ENCODE measurements around the gene STARD7. TPM values are rescaled to one million over a fixed set of nuclear protein-coding genes. Genes with fewer than 3 reads are reported as not detected.
"Not testable (repeated sequence)": the region's sequence is repeated elsewhere in the genome, so short reads cannot be mapped to it uniquely, and the experiment has no call there.

The STARD7 gene
- polyA plus RNA-seq, 1 donor (not counting 4 experiments of a cell fraction or from before 2014, with no cell fraction given) = 73.4 TPM

DNA sequence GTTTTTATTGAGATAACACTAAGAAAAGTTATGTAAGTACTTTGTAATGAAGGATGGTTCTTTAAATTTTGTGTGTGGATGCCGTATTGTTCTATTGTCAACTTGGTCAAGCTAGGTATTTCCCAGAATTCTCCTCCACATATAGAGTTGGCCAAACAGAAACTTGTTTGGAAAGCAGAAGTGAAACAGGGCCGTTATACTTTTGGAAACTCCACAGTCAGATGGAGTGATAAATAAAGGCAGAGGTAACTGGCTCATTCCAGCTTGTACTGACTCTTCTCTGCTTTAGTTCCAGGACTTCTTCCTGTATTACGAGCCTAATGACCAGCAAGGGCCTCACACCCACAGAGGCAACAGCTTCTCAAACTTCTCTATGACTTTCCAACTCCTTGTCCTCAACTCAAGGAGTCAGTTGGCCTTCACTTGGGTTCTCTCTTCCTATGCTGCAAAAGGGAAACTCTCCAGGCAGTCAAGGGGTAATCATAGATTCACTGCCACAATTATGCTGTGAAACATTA, 16.4 kb upstream of the STARD7 start:
- Histone ChIP-seq H4K20me1 (ENCODE audit: control insufficient read depth, extremely low read depth, insufficient read depth, low read length) (no peaks in the 10 kb centered on the region), H3K27me3 (ENCODE audit: control insufficient read depth, extremely low read depth, insufficient read depth, low read length) (no peaks in the 10 kb centered on the region), H3K27ac (ENCODE audit: control insufficient read depth, insufficient read depth, low read length) (no peak overlapping the region), H3K9me3 (ENCODE audit: control insufficient read depth, low read depth, low read length) (no peaks in the 10 kb centered on the region), H3K4me1 (ENCODE audit: control insufficient read depth, extremely low read depth, insufficient read depth, low read length) (no peaks in the 10 kb centered on the region), H3K36me3 (ENCODE audit: control insufficient read depth in 2 of 2, extremely low read depth in 1 of 2, insufficient read depth in 2 of 2, low read length in 2 of 2) (no peaks in the 10 kb centered on the region), H3K79me2 (ENCODE audit: control insufficient read depth, insufficient read depth, low read length) (no peaks in the 10 kb centered on the region), H2AFZ (ENCODE audit: control insufficient read depth, low read length) (no peak overlapping the region), H3K9me1 (ENCODE audit: control insufficient read depth, extremely low read depth, insufficient read depth, low read length) (no peaks in the 10 kb centered on the region), H3K4me2 (ENCODE audit: control insufficient read depth, extremely low read depth, insufficient read depth, low read depth, low read length) (no peak overlapping the region), H3K9ac (ENCODE audit: control insufficient read depth, extremely low read depth, insufficient read depth, low read length) (no peak overlapping the region), H3K4me3 (ENCODE audit: control insufficient read depth in 2 of 3, extremely low read depth in 1 of 3, insufficient read depth in 2 of 3, low read depth in 1 of 3, low read length in 3 of 3) (no peak overlapping the region)
- DNase-seq (ENCODE audit: low read depth, low spot score) = no peak
- dilution Hi-C loops (cut with MboI; ENCODE audit: extremely low pct_ligation_motif_present, low sequenced_read_pairs) = no loop called here
- no peak for FAIRE-seq
- TF ChIP-seq CTCF (optimal IDR thresholded peaks at IDR 0.05 in 1 of 3, IDR thresholded peaks at IDR 0.05 in 1 of 3, conservative IDR thresholded peaks at IDR 0.05 in 1 of 3; ENCODE audit: extremely low read depth in 1 of 3, insufficient read depth in 2 of 3, low read length in 3 of 3) (no peak), EZH2 (IDR thresholded peaks at IDR 0.05; ENCODE audit: low read length) (no peak)

- DNase-seq (ENCODE audit: low read depth, low spot score); H3K9me3 ChIP-seq (ENCODE audit: control insufficient read depth, low read depth, low read length); dilution Hi-C loops (cut with MboI; ENCODE audit: extremely low pct_ligation_motif_present, low sequenced_read_pairs); H3K9ac ChIP-seq (ENCODE audit: control insufficient read depth, extremely low read depth, insufficient read depth, low read length); H3K4me2 ChIP-seq (ENCODE audit: control insufficient read depth, extremely low read depth, insufficient read depth, low read depth, low read length); H4K20me1 ChIP-seq (ENCODE audit: control insufficient read depth, extremely low read depth, insufficient read depth, low read length); H2AFZ ChIP-seq (ENCODE audit: control insufficient read depth, low read length); H3K79me2 ChIP-seq (ENCODE audit: control insufficient read depth, insufficient read depth, low read length); H3K27me3 ChIP-seq (ENCODE audit: control insufficient read depth, extremely low read depth, insufficient read depth, low read length); H3K4me3 ChIP-seq (ENCODE audit: control insufficient read depth in 2 of 3, extremely low read depth in 1 of 3, insufficient read depth in 2 of 3, low read depth in 1 of 3, low read length in 3 of 3); H3K27ac ChIP-seq (ENCODE audit: control insufficient read depth, insufficient read depth, low read length); FAIRE-seq; H3K36me3 ChIP-seq (ENCODE audit: control insufficient read depth in 2 of 2, extremely low read depth in 1 of 2, insufficient read depth in 2 of 2, low read length in 2 of 2); H3K9me1 ChIP-seq (ENCODE audit: control insufficient read depth, extremely low read depth, insufficient read depth, low read length); H3K4me1 ChIP-seq (ENCODE audit: control insufficient read depth, extremely low read depth, insufficient read depth, low read length): not testable (repeated sequence)
Measured at GRCh38 chr2:96221106-96221505, 12.5 kb upstream of the STARD7 start.

DNA sequence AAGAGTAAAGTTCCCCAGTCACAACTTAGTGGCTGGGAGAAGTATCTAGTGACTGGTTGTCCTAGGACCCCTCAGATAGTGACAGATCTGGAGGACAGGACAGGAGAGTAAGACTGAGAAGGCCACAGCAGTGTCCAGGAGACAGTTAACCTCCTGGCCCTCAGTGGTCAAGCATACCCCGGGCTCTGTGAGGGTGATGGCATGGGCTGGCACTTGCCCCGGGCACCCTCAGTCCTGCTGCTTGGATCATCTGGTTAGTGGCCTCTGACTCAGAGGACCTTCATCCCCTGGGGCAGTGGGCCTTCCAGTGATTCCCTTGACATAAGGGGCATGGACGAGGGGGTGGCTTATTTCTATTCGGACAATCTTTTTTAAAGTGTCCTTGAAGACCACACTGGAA, 11.3 kb upstream of the STARD7 start:
- FAIRE-seq = not testable (repeated sequence)

More for the DNA sequence above, 11.3 kb upstream of the STARD7 start:
- H3K36me3 ChIP-seq (ENCODE audit: control insufficient read depth in 2 of 2, extremely low read depth in 1 of 2, insufficient read depth in 2 of 2, low read length in 2 of 2); H3K4me1 ChIP-seq (ENCODE audit: control insufficient read depth, extremely low read depth, insufficient read depth, low read length); H3K9me1 ChIP-seq (ENCODE audit: control insufficient read depth, extremely low read depth, insufficient read depth, low read length); H3K79me2 ChIP-seq (ENCODE audit: control insufficient read depth, insufficient read depth, low read length); H4K20me1 ChIP-seq (ENCODE audit: control insufficient read depth, extremely low read depth, insufficient read depth, low read length); H3K4me3 ChIP-seq (ENCODE audit: control insufficient read depth in 2 of 3, extremely low read depth in 1 of 3, insufficient read depth in 2 of 3, low read depth in 1 of 3, low read length in 3 of 3); H3K27me3 ChIP-seq (ENCODE audit: control insufficient read depth, extremely low read depth, insufficient read depth, low read length); dilution Hi-C loops (cut with MboI; ENCODE audit: extremely low pct_ligation_motif_present, low sequenced_read_pairs); H3K9me3 ChIP-seq (ENCODE audit: control insufficient read depth, low read depth, low read length); DNase-seq (ENCODE audit: low read depth, low spot score); H2AFZ ChIP-seq (ENCODE audit: control insufficient read depth, low read length); H3K27ac ChIP-seq (ENCODE audit: control insufficient read depth, insufficient read depth, low read length); H3K9ac ChIP-seq (ENCODE audit: control insufficient read depth, extremely low read depth, insufficient read depth, low read length); H3K4me2 ChIP-seq (ENCODE audit: control insufficient read depth, extremely low read depth, insufficient read depth, low read depth, low read length): not testable (repeated sequence)
